GM12874 (cell line): Measurements from ENCODE around the gene NFKBIB.
A peak's percentile ranks its signal among the peaks of the same experiment; 100 is the strongest.

Experiments
- CTCF ChIP-seq: IDR thresholded peaks from 2 replicates; pipeline ENCODE4 v1.5.1; 2011; ENCODE audit warnings: low read depth, mild to moderate bottlenecking, control low read depth, low read length, moderate library complexity; ENCODE audit not compliant: insufficient read depth

NFKBIB gene

GRCh38 chr19:38945562-38946228 is 45.9 kb downstream of the NFKBIB start:
- TF ChIP-seq CTCF, result no peak

GRCh38 chr19:38946229-38947010 is 46.7 kb downstream of the NFKBIB start:
- no peak for TF ChIP-seq CTCF

GRCh38 chr19:38949580-38950367 is 50.0 kb downstream of the NFKBIB start:
- TF ChIP-seq CTCF, result no peak

GRCh38 chr19:38951187-38951586 is 51.4 kb downstream of the NFKBIB start:
- TF ChIP-seq CTCF, result no peak

- peak; percentile 55 for TF ChIP-seq CTCF
Measured at GRCh38 chr19:38952395-38953165, 52.8 kb downstream of the NFKBIB start.

GRCh38 chr19:38953677-38954076 is 53.9 kb downstream of the NFKBIB start:
- no peak for TF ChIP-seq CTCF
